Measurements from ENCODE around the gene KCNG2.
"Not testable (repeated sequence)": the region's sequence is repeated elsewhere in the genome, so short reads cannot be mapped to it uniquely, and the experiment has no call there.

KCNG2 gene

GRCh38 chr18:79872527-79873444 lies 75.0 kb downstream of the KCNG2 start:
- FAIRE-seq, result no peak

GRCh38 chr18:79873449-79874110 lies 75.8 kb downstream of the KCNG2 start:
- no peak for FAIRE-seq

GRCh38 chr18:79874553-79875530 lies 77.1 kb downstream of the KCNG2 start:
- no peak for FAIRE-seq

- FAIRE-seq, result no peak
Measured at GRCh38 chr18:79875531-79875919, 77.8 kb downstream of the KCNG2 start.

GRCh38 chr18:79875931-79876461 lies 78.3 kb downstream of the KCNG2 start:
- no peak for FAIRE-seq

GRCh38 chr18:79876497-79876896 lies 78.8 kb downstream of the KCNG2 start:
- no peak for FAIRE-seq

GRCh38 chr18:79877163-79878091 lies 79.7 kb downstream of the KCNG2 start:
- FAIRE-seq, result no peak

- FAIRE-seq, result not testable (repeated sequence)
Measured at GRCh38 chr18:79878246-79878645, 80.5 kb downstream of the KCNG2 start.

- FAIRE-seq, result no peak
Measured at GRCh38 chr18:79878741-79879378, 81.1 kb downstream of the KCNG2 start.

GRCh38 chr18:79879566-79879965 lies 81.8 kb downstream of the KCNG2 start:
- FAIRE-seq, result no peak

GRCh38 chr18:79881695-79882094 lies 84.0 kb downstream of the KCNG2 start:
- no peak for FAIRE-seq

- FAIRE-seq, result no peak
Measured at GRCh38 chr18:79882522-79883241, 84.9 kb downstream of the KCNG2 start.

- no peak for FAIRE-seq
Measured at GRCh38 chr18:79883461-79884293, 85.9 kb downstream of the KCNG2 start.

GRCh38 chr18:79884294-79884962 lies 86.7 kb downstream of the KCNG2 start:
- FAIRE-seq, result no peak

- no peak for FAIRE-seq
Measured at GRCh38 chr18:79884963-79885728, 87.4 kb downstream of the KCNG2 start.

GRCh38 chr18:79887181-79888000 lies 89.7 kb downstream of the KCNG2 start:
- FAIRE-seq, result no peak

- no peak for FAIRE-seq
Measured at GRCh38 chr18:79888016-79888415, 90.3 kb downstream of the KCNG2 start.

Data from colon (tissue), 2 donors.